Measurements from ENCODE around the gene OPHN1. TPM values are rescaled to one million over a fixed set of nuclear protein-coding genes. Genes with fewer than 3 reads are reported as not detected.

OPHN1 gene
- total and polyA plus RNA-seq, 10 of the 15 experiments (the other 5 are each of a cell fraction or from before 2014, with no cell fraction given): under 0.01 to 0.03 (median 0.03) TPM; not detected in 6

GRCh38 chrX:68443155-68443868, 10.0 kb upstream of the OPHN1 start:
- H3K36me3 ChIP-seq (ENCODE audit: control insufficient read depth in 2 of 2, insufficient read depth in 2 of 2, low read length in 1 of 2): no peaks in the 10 kb centered on the region
- POLR2A ChIA-PET: no interaction called here
- no peaks in the 10 kb centered on the region for H3K27me3 ChIP-seq (replicated peaks in 1 of 2; ENCODE audit: control insufficient read depth in 2 of 2, insufficient read depth in 2 of 2, low read length in 1 of 2)
- H3K9me3 ChIP-seq (replicated peaks; ENCODE audit: control insufficient read depth, insufficient read depth, low read length): no peaks in the 10 kb centered on the region
- TF ChIP-seq ZBTB4 (CRISPR knock-in tag; IDR thresholded peaks at IDR 0.05) (no peak), RUNX3 (IDR thresholded peaks at IDR 0.05; ENCODE audit: low read length) (0 out of 2 replicates have a peak, but pooled peaks have one; percentile 25), SIN3A (IDR thresholded peaks at IDR 0.05; ENCODE audit: low read depth, low read length) (no peak)
- TF ChIP-seq, protein P1, sequence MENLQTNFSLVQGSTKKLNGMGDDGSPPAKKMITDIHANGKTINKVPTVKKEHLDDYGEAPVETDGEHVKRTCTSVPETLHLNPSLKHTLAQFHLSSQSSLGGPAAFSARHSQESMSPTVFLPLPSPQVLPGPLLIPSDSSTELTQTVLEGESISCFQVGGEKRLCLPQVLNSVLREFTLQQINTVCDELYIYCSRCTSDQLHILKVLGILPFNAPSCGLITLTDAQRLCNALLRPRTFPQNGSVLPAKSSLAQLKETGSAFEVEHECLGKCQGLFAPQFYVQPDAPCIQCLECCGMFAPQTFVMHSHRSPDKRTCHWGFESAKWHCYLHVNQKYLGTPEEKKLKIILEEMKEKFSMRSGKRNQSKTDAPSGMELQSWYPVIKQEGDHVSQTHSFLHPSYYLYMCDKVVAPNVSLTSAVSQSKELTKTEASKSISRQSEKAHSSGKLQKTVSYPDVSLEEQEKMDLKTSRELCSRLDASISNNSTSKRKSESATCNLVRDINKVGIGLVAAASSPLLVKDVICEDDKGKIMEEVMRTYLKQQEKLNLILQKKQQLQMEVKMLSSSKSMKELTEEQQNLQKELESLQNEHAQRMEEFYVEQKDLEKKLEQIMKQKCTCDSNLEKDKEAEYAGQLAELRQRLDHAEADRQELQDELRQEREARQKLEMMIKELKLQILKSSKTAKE (IDR thresholded peaks at IDR 0.05; ENCODE audit: low read depth, poor library complexity, severe bottlenecking): no peak
- TF ChIP-seq, protein P2, sequence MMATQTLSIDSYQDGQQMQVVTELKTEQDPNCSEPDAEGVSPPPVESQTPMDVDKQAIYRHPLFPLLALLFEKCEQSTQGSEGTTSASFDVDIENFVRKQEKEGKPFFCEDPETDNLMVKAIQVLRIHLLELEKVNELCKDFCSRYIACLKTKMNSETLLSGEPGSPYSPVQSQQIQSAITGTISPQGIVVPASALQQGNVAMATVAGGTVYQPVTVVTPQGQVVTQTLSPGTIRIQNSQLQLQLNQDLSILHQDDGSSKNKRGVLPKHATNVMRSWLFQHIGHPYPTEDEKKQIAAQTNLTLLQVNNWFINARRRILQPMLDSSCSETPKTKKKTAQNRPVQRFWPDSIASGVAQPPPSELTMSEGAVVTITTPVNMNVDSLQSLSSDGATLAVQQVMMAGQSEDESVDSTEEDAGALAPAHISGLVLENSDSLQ (IDR thresholded peaks at IDR 0.05): peak; percentile 66
- 34% methylated on average over 6 of the region's 6 CpGs for WGBS (ENCODE audit: insufficient coverage, insufficient replicate concordance, low lambda C conversion rate, missing lambda C conversion rate)
- DNase-seq (ENCODE audit: low read depth, low spot score) (peak; percentile 9), ATAC-seq (peak; percentile 67), FAIRE-seq (no peak)
- SMC1A ChIA-PET (ENCODE audit: uncharacterized antibody, unreplicated experiment): interaction anchor here (0.6 kb wide), 1 partner anchor 1966 kb away, joined by 3 read pairs; no protein-coding TSS in a partner anchor
- no peaks in the 10 kb centered on the region for H3K79me2 ChIP-seq (ENCODE audit: control insufficient read depth, insufficient read depth, low read length)
- H3K4me2 ChIP-seq (ENCODE audit: control insufficient read depth, insufficient read depth): no peak overlapping the region
- CTCF ChIA-PET: interaction anchor here (1.1 kb wide), 1 partner anchor 16 kb away, joined by 3 read pairs; no protein-coding TSS in a partner anchor
- in situ Hi-C loops (cut with MboI): no loop called here
- no peaks in the 10 kb centered on the region for H4K20me1 ChIP-seq (ENCODE audit: control insufficient read depth, insufficient read depth)
- no TSS peak for BruUV-seq (replicated peaks)
- H3K9ac ChIP-seq (ENCODE audit: control insufficient read depth, insufficient read depth, low read length): no peak overlapping the region
- no peaks in the 10 kb centered on the region for H3K4me1 ChIP-seq (ENCODE audit: control insufficient read depth, insufficient read depth, low read length)
- no peak overlapping the region for H3K27ac ChIP-seq (ENCODE audit: control insufficient read depth, insufficient read depth)
- H2AFZ ChIP-seq (ENCODE audit: control insufficient read depth, low read depth, low read length): no peak overlapping the region
- intact Hi-C loops (cut with micrococcal nuclease; ENCODE audit: unreplicated experiment): no loop called here
- H3K4me3 ChIP-seq: no peak overlapping the region
- RAD21 ChIA-PET (ENCODE audit: unreplicated experiment): no interaction called here
